ENCODE data around the gene TCF15.

TCF15 gene

DNA sequence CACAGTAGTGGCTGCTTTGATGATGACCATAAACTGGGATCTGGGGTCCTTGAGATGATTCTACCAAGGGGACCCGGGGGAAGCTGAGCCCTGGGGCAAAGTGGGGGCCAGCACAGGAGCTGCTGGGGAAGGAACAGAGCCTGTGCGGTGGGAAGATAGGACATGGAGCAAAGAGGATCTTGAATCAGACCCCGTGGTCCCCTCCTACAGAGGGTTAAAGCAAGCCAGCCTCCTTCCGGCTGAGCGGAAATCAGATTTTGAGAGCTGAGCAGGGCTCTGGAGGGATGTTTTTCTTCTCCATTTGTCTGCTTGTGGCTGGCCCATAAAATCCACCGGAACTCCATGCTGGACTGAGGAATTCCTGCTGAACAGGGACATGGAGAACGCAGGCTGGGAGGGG is 10.1 kb upstream of the TCF15 start:
- no peak overlapping the region for H3K4me3 ChIP-seq (ENCODE audit: low read depth, low read length)
- TF ChIP-seq, protein P1, sequence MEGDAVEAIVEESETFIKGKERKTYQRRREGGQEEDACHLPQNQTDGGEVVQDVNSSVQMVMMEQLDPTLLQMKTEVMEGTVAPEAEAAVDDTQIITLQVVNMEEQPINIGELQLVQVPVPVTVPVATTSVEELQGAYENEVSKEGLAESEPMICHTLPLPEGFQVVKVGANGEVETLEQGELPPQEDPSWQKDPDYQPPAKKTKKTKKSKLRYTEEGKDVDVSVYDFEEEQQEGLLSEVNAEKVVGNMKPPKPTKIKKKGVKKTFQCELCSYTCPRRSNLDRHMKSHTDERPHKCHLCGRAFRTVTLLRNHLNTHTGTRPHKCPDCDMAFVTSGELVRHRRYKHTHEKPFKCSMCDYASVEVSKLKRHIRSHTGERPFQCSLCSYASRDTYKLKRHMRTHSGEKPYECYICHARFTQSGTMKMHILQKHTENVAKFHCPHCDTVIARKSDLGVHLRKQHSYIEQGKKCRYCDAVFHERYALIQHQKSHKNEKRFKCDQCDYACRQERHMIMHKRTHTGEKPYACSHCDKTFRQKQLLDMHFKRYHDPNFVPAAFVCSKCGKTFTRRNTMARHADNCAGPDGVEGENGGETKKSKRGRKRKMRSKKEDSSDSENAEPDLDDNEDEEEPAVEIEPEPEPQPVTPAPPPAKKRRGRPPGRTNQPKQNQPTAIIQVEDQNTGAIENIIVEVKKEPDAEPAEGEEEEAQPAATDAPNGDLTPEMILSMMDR (IDR thresholded peaks at IDR 0.05; ENCODE audit: low read depth, low read length) = no peak

GRCh38 chr20:618980-619379 is 8.9 kb upstream of the TCF15 start:
- no peak overlapping the region for H3K4me3 ChIP-seq (ENCODE audit: low read depth, low read length)
- TF ChIP-seq, protein P1 (IDR thresholded peaks at IDR 0.05; ENCODE audit: low read depth, low read length) = no peak

DNA sequence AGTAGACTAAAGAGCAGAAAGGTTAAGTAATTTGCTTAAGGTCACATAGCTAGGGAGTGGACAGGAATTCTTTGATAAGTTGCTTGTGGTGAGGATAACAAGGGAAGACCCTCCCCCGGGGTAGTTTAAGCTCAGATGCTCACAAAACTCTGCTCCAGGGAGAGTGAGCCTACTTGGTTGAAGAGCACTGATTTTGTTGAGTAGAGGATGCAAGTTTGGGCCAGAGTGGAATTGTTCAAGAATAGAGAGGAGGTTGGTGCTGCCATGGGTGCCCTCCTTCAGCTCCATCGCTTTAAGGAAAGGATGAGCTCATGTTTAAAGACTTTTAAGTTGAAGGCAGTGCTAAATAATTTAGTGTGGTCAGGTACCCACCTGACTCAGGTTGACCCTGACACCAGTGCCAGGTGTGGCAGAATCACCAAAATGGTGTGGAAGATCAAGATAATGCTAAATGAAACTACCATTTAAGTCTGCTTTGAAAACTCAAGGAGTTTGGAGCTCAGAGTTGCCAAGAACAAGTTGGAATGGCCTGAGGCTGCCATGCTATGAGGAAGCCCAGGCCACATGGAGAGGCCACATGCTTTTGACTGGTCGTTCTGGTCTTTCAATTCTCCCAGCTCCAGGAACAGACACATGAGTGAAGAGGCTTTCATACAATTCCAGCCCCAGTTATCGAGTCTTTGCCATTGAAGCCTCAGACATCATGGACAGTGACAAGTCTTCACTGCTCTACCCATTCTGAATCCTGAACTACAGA is 8.0 kb upstream of the TCF15 start:
- H3K4me3 ChIP-seq (ENCODE audit: low read depth, low read length) = no peak overlapping the region
- TF ChIP-seq, protein P1 (IDR thresholded peaks at IDR 0.05; ENCODE audit: low read depth, low read length) = no peak

- TF ChIP-seq, protein P1 (IDR thresholded peaks at IDR 0.05; ENCODE audit: low read depth, low read length) = no peak
- no peak overlapping the region for H3K4me3 ChIP-seq (ENCODE audit: low read depth, low read length)
These were observed 5.4 kb upstream of the TCF15 start for GRCh38 chr20:615514-615913.

GRCh38 chr20:611843-612185 is 1.7 kb upstream of the TCF15 start:
- TF ChIP-seq, protein P1 (IDR thresholded peaks at IDR 0.05; ENCODE audit: low read depth, low read length) = no peak
- H3K4me3 ChIP-seq (ENCODE audit: low read depth, low read length) = no peak overlapping the region

DNA sequence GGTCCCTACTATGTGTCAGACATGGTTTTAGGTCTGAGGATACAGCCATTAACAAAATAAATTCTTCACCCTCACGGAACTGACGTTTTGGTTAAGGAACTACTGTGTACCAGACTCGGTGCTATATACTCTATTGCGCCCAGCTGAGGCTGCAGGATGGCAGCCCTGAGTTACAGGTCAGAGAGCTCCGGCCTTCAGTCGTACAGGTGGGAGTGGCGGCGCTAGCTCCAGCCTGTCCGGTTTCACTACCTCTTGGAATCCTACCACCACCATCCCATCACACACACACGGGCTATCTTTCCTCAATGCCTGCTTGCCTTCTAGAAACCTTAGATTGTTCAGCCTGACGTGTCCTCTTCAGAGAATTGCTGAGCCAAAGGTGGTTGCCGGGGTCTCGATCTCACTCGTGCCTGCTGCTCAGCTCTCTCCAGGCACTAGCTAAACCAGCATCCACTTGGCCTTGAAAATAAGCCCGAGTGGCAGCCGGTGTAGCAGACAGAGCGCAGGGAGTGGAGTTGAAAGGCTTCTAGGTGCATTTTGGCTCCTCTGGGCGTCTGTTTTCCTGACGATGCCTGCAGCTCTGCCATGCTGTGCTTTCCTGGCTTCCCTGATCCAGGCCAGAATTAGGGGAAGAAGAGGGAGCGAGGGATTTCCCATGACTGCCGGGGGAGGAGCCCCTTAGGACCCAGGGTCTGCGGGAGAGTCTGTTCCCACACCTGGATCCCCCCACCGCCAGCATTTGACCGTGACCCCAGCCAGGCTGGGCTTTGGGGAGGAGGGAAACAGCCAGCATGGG is 1.1 kb upstream of the TCF15 start:
- no peak overlapping the region for H3K4me3 ChIP-seq (ENCODE audit: low read depth, low read length)
- TF ChIP-seq, protein P1 (IDR thresholded peaks at IDR 0.05; ENCODE audit: low read depth, low read length) = no peak

GRCh38 chr20:609371-609964 is 641 bp downstream of the TCF15 start:
- H3K4me3 ChIP-seq (ENCODE audit: low read depth, low read length) = no peak overlapping the region
- TF ChIP-seq, protein P1 (IDR thresholded peaks at IDR 0.05; ENCODE audit: low read depth, low read length) = no peak

All from WI38 (cell line).